ENCODE results near the gene INPP5D. TPM values are rescaled to one million over a fixed set of nuclear protein-coding genes. Genes with fewer than 3 reads are reported as not detected.

The INPP5D gene
- total RNA-seq, 1 donor from 2014 or later: 26.6 TPM

DNA sequence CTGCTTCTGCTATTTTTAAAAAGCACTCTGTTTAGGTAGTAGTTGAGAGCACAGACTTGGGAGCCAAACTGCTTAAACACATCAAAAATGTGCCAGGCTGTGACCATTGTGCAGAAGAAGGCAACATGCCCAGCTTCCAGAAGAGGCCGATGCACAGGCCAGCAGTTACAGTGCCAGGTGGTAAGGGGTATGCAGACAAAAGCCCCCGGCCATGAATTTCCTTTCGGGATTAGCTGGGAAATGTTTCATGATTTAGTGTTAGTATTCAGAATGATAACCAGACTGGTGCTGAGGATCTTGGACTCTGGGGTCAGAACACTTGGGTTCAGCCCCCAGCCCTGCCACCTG is 151.4 kb downstream of the INPP5D start:
- TF ChIP-seq CTCF (IDR thresholded peaks at IDR 0.05; ENCODE audit: insufficient read depth, low read length, severe bottlenecking): no peak
- Histone ChIP-seq H3K36me3 (ENCODE audit: control insufficient read depth, insufficient read depth, low read length) (peaks cover 2% of the 10 kb centered on the region), H3K4me3 (ENCODE audit: low read depth, low read length) (no peak overlapping the region), H3K27me3 (ENCODE audit: control insufficient read depth, insufficient read depth, low read length) (peaks cover 3% of the 10 kb centered on the region)
- DNase-seq (ENCODE audit: low read depth): no peak
- no peak for FAIRE-seq

GRCh38 chr2:233213011-233213410 is 152.9 kb downstream of the INPP5D start:
- Histone ChIP-seq H3K4me3 (ENCODE audit: low read depth, low read length) (no peak overlapping the region), H3K27me3 (ENCODE audit: control insufficient read depth, insufficient read depth, low read length) (peaks cover 3% of the 10 kb centered on the region), H3K36me3 (ENCODE audit: control insufficient read depth, insufficient read depth, low read length) (no peaks in the 10 kb centered on the region)
- TF ChIP-seq CTCF (IDR thresholded peaks at IDR 0.05; ENCODE audit: insufficient read depth, low read length, severe bottlenecking): no peak
- DNase-seq (ENCODE audit: low read depth) (peak; percentile 63), FAIRE-seq (no peak)

DNA sequence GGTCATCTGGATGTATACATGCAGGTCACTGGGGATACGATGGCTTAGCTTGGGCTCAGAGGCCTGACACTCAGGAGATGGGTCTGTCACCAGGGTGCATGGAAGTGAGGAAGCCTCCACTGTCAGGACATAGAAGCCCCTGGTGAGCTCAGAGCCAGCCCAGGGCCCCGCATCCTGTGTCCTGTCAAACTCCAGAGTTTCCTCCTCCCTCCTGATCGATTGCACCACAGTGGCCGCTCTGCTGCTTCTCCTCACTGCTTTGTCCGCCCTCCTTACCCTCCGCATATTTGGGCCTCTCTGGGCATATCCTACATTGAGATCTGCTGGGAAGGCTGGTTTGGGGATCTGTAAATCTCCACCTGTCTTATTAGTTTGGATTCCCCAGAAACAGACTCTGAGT is 153.8 kb downstream of the INPP5D start:
- TF ChIP-seq CTCF (IDR thresholded peaks at IDR 0.05; ENCODE audit: insufficient read depth, low read length, severe bottlenecking): no peak
- no peaks in the 10 kb centered on the region for H3K36me3 ChIP-seq (ENCODE audit: control insufficient read depth, insufficient read depth, low read length)
- no peak overlapping the region for H3K4me3 ChIP-seq (ENCODE audit: low read depth, low read length)
- FAIRE-seq (no peak), DNase-seq (ENCODE audit: low read depth) (no peak)
- peaks cover 3% of the 10 kb centered on the region for H3K27me3 ChIP-seq (ENCODE audit: control insufficient read depth, insufficient read depth, low read length)

- no peak for TF ChIP-seq CTCF (IDR thresholded peaks at IDR 0.05; ENCODE audit: insufficient read depth, low read length, severe bottlenecking)
- DNase-seq (ENCODE audit: low read depth): no peak
- FAIRE-seq: no peak
These were observed 157.8 kb downstream of the INPP5D start for GRCh38 chr2:233217892-233218377.

DNA sequence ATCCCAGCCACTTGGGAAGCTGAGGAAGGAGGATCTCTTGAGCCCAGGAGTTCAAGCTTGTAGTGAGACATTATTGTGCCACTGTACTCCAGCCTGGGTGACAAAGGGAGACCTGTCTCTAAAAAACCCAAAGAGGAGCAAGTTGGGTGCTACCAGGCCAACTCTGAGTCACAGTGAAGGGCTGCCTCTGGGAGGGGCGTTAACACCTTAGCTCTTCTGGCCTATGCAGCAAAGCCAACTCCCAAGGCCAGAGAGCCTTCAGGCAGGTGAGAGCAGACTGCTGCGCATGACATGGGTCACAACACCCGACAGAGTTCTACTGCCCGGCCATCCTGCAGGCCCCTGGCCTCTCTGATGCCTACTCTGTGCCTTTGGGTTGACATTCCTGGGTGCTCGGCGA is 158.7 kb downstream of the INPP5D start:
- FAIRE-seq (no peak), DNase-seq (ENCODE audit: low read depth) (no peak)
- Histone ChIP-seq H3K36me3 (ENCODE audit: control insufficient read depth, insufficient read depth, low read length) (no peaks in the 10 kb centered on the region), H3K4me3 (ENCODE audit: low read depth, low read length) (no peak overlapping the region), H3K27me3 (ENCODE audit: control insufficient read depth, insufficient read depth, low read length) (no peaks in the 10 kb centered on the region)
- no peak for TF ChIP-seq CTCF (IDR thresholded peaks at IDR 0.05; ENCODE audit: insufficient read depth, low read length, severe bottlenecking)

More at GRCh38 chr2:233217892-233218377, 157.8 kb downstream of the INPP5D start:
- Histone ChIP-seq H3K27me3 (ENCODE audit: control insufficient read depth, insufficient read depth, low read length) (no peaks in the 10 kb centered on the region), H3K4me3 (ENCODE audit: low read depth, low read length) (no peak overlapping the region), H3K36me3 (ENCODE audit: control insufficient read depth, insufficient read depth, low read length) (no peaks in the 10 kb centered on the region)

- no peaks in the 10 kb centered on the region for H3K27me3 ChIP-seq (ENCODE audit: control insufficient read depth, insufficient read depth, low read length)
- no peaks in the 10 kb centered on the region for H3K36me3 ChIP-seq (ENCODE audit: control insufficient read depth, insufficient read depth, low read length)
- no peak for FAIRE-seq
- no peak for DNase-seq (ENCODE audit: low read depth)
- no peak for TF ChIP-seq CTCF (IDR thresholded peaks at IDR 0.05; ENCODE audit: insufficient read depth, low read length, severe bottlenecking)
- H3K4me3 ChIP-seq (ENCODE audit: low read depth, low read length): no peak overlapping the region
These were observed 159.7 kb downstream of the INPP5D start for GRCh38 chr2:233219848-233220247.

Data from bronchial epithelial cell (primary cell).